GDM1 (cell line): ENCODE data around the gene LRRC32.

Experiments
- DNase-seq: peaks from one replicate; lab custom pipeline; 2025; lab: John Stamatoyannopoulos, UW

LRRC32 gene

DNA sequence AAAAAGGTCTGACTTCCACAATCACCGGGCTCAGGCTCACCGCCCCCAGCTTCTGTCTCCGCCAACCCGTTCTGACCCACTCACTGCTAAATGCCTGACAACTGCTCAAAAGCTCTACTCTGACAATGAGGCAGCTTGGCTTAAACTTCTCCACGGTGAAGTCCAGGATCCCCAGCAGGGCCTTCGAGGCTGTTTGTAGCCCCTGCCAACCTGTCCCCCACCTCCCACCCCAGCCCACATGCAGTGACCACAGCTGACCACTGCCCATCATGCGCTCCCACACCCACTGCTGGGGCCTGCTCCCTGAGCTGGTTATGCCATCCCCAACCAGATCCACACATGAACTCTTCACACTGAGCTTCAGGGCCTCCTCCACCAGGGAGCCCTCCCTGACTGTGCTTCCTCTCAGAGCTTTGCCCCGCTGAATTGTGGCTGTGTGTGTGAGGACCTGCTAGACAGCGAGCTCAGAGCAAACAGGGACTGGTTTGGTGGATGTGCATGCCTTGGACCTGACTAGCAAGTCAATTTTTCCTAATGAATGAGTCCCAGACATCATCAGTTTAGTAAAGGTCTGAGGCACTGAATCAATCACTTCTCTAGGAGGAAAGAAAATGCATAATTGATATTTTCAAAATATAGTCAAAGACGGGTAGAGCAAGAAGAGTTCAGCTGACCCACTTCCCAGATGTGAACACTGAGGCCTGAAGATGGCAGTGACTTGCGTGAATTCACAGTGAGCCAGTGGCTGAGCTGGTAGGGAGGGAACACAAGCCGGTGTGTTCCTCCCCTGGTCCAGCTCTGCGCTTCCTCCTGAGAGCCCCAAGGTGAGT lies 7.7 kb downstream of the LRRC32 start:
- DNase-seq: no peak

DNA sequence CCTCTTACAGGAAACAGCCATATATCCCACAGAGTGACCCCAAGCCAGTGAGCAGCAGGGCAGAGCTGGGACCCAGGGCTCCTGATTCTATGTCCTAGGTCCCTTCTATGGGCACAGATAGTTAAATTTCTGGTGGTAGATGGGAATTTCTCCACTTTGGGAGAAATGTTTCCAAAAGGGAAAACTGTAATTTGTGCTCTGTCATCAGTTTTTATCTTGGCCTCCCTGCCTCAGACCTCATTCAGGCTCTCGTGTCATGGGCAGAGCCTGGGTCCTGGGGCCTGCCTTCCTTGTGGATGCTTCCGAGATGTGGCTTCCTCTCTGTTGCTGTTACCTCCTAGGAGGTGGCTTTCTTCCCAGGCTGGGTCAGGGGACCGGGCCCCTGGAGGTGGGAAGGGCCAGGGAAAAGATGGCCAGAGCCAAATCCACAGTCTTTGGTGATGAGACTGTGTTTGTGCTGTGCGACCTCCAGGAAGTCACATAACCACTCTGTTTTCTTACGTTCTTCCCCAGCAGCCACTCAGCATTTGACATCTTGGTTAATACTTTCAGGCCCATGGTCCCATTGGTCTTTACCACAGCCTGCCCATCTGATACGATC lies 8.6 kb downstream of the LRRC32 start:
- no peak for DNase-seq

- DNase-seq: no peak
These were observed 9.2 kb downstream of the LRRC32 start for GRCh38 chr11:76661306-76661751.

- no peak for DNase-seq
These were observed 9.8 kb downstream of the LRRC32 start for GRCh38 chr11:76660533-76661305.

GRCh38 chr11:76659672-76660532 lies 10.6 kb downstream of the LRRC32 start:
- no peak for DNase-seq

DNA sequence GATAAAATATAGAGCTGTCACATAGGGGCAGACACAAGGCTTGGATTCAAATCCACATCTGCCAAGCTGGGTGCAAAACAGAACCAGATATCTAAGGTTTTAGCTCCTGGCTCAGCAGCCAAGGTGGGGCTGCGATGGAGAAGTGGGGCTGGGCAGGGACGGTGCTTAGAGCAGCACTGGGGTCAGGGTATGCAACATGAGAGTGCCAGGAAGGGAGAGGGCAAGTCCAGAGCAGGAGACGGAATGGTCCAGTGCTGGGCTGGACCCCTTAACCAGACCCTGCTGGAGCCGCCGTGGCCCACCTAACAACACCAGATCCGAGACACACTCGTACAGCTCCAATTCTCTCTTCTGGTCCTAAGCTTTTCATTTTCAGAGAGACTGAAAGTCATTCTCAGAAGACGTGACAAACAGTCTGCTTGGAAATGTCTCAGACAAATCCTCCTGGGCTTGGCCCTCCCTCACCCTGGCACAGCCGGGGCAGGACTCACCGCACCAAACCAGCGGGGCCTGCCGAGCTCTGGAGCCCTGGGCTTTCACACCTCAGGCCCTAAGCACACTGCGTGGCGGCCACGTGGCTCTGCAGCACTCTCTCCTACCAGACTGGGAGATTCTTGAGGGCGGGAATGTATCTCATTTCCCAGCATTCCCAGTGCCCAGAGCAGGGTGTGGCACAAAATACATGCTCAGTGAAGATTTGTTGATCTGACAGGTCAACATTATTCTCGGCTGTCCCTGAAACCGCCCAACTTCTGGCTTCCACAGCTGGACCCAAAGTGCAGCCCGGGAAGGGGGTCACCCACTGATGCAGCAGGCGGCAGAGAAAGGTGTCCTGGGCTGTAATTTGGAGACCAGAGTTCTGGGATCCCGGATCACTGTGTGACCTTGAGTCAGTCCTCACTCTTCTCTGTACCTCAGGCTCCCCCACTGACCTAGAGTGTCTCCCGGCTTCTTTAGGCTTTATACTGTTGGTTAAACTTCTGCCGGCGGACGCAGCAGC lies 11.6 kb downstream of the LRRC32 start:
- DNase-seq: no peak

- no peak for DNase-seq
These were observed 12.3 kb downstream of the LRRC32 start for GRCh38 chr11:76658231-76658630.

GRCh38 chr11:76657187-76658170 lies 13.1 kb downstream of the LRRC32 start:
- DNase-seq: no peak

DNA sequence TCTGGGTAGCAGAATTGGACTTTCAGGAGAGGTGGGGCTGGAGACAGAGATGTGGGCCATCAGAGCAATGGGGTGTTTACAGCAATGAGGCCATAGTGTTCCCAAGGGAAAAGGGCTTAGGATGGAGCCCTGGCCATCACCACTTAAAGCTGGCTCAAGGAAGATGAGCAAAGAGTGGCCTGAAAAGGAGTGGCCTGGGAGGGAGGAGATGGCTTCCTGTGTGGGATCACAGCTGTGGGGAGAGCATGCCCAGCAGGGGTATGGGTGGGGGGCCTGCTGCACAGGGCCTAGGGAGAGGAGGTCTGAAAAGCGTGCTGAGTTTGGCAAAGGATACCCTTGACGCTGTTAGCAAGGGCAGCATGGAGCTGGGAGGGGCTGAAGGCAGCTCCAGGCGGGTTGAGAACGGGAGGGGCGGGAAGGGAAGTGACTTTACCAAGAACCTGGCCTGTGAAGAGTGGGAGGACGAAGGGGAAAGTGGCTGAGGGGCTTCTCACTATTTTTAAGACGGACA lies 13.9 kb downstream of the LRRC32 start:
- DNase-seq: no peak

- no peak for DNase-seq
These were observed 14.5 kb downstream of the LRRC32 start for GRCh38 chr11:76656050-76656531.

DNA sequence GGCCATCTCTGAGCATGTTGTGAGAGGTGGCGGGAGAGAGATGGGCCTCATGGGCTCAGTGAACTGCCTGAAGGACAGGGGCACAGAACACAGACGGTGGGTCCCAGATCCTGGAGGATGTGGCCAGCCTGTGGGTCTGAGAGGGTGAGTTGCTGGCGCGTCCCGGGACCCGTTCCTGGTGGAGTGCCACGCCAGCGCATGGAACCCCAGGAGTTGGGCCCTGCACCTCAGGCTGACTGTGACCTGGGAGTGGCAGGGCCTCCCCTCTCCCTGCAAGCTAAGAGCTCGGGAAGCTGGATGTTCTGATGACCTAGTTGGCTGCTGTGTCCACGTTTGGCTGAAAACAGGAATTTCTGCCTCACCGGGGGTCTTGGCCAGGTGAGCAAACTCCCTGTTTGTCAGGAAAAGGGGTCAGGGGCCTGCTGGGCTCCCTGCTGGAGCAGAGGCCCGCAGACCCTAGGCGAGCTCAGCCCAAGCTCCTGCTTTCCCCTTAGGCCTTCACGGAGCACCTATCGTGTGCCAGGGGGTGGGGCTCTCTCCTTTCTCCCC lies 15.0 kb downstream of the LRRC32 start:
- DNase-seq: no peak

DNA sequence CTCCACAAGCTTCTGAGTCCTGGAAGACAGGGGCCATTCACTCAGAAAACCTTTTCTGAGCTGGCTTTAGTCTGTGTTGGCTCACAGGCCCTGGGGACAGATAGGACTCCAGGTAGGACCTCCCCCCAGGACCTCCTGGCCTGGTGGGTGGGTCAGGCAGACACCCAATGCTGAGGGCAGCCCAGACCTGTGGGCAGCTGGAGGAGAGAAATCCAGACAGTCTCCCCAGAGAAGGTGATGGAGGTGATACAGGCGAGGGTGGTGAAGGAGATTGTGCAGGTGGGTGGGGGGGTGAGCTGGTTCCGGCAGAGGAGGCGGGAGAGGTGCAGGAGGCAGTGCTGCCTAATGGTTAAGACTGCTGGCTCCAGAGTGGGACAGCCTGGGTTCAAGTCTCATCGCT lies 15.6 kb downstream of the LRRC32 start:
- DNase-seq: no peak

DNA sequence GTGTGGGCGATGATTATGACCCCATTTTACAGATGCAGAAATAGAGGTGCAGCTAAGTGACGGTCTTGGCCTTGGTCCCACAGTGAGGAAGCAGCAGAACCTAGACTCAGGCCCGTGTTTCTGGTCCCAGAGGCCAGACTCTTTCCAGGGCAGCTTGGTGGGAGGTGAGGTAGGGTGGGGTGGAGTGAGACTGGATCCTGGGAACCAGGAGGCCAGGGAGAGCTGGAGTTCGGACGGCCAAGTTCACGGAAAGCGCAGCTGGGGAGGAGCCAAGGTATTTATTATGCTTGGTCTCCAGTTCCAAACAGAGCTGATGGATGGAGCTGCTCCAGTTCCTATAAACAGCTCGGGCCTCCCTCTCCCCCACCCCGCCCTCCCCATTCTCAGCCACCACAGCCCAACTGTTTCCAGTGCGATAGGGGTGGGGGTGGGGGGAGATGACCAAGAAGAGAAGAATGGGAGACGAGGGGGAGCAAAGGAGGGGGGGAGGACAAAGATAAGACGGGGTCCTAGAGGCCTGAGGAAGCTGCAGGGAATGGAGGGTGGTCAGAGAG lies 16.2 kb downstream of the LRRC32 start:
- DNase-seq: no peak

GRCh38 chr11:76653674-76654284 lies 16.8 kb downstream of the LRRC32 start:
- no peak for DNase-seq

DNA sequence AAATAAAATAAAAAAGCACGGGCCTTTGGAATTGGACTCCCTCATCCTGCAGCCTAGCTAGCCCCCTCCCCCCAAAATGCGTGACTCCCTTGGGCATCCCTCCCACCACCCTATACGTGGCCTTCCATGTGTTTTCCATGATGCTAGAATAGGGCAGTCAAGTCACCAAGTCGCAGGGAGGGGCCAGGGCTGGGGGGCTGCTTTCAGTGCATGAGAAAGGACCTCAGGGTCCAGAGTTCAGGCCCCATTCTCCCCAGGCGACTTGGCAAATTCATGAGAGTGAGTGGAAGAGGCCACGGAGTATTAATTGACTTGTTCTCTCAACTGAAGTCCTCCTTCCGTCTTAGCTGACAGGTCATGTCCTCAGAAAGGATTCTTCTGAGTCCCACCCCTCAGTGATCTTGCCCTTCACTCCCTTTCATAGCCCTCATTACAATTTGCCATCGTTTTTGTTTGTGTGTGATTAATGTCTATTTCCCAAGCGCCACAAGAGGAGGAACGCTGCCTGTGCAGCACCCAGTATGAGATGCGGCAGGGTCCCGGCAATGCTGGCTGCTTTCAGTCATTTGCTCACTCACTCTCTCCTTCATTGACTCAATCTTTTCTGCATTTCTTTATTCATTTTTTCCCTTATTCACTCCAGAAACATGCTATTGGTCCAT lies 17.4 kb downstream of the LRRC32 start:
- no peak for DNase-seq

DNA sequence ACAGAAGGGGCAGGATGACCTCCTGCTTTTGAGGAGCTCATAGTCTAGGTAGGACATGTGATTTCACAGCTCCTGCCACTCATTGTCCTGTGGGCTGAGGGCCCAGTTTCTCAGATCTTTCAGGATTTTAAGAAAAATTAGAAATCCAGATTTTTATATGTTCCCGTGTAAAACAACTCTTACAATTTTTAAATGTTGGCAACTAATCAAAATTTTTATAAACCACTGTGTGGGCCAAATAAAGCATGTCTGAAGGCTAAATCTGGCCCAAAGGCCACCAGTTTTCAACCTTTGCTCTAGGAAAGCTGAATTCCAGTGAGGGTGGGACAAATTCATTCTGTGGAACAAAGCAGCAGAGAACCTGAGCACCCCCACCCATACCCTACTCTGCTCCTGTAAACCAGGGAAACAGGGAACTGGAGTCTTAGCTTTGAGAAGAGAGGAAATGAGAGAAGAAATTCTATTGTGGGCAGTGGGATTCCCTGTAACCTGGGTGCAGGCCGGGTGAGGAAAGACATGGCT lies 20.6 kb downstream of the LRRC32 start:
- no peak for DNase-seq

DNA sequence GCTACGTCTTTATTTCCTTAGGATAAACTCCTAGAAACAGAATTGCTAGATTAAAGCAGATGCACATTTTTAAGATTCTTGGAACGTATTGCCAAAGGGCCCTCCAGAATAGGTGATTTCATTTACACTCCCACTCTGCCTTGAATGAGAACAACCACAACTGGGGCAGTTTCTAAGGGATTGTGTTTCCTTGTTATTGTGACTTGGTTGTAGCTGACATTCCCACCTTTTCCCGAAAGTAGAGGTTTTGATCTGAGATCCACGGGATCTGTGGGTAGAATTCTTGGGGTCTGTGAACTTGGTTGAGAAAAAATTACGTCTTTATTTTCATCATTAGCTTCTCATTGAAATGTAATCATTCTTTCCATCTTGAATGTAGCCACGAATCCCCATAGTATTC lies 21.5 kb downstream of the LRRC32 start:
- no peak for DNase-seq
